Measurements from ENCODE around the gene AKAP3.

Gene AKAP3

GRCh38 chr12:4648501-4649357 lies at the start of gene AKAP3, which contains the start of gene NDUFA9:
TSS of gene AKAP3 (minus strand) at chr12:4649051. CDS start at chr12:4638196, 10,855 bp downstream.
TSS of gene NDUFA9 (plus strand) at chr12:4649114. CDS start at chr12:4649127, 13 bp downstream.
- peak; percentile 89 for FAIRE-seq

- FAIRE-seq = no peak
Observed at GRCh38 chr12:4690760-4691159, 41.9 kb upstream of the AKAP3 start.

- FAIRE-seq = no peak
Observed at GRCh38 chr12:4685317-4685716, 36.5 kb upstream of the AKAP3 start.

GRCh38 chr12:4681732-4682131 lies 32.9 kb upstream of the AKAP3 start:
- FAIRE-seq = no peak

- no peak for FAIRE-seq
Observed at GRCh38 chr12:4679711-4680110, 30.9 kb upstream of the AKAP3 start.

- no peak for FAIRE-seq
Observed at GRCh38 chr12:4665236-4665635, 16.4 kb upstream of the AKAP3 start.

GRCh38 chr12:4663971-4664505 lies 15.2 kb upstream of the AKAP3 start:
- no peak for FAIRE-seq

GRCh38 chr12:4653691-4654090 lies 4.8 kb upstream of the AKAP3 start:
- no peak for FAIRE-seq

GRCh38 chr12:4653257-4653656 lies 4.4 kb upstream of the AKAP3 start:
- FAIRE-seq = no peak

- FAIRE-seq = no peak
Observed at GRCh38 chr12:4649358-4649661, 459 bp upstream of the AKAP3 start.

- no peak for FAIRE-seq
Observed at GRCh38 chr12:4648104-4648500, 749 bp downstream of the AKAP3 start.

- no peak for FAIRE-seq
Observed at GRCh38 chr12:4645023-4645422, 3.8 kb downstream of the AKAP3 start.

GRCh38 chr12:4643747-4644146 lies 5.1 kb downstream of the AKAP3 start:
- FAIRE-seq = no peak

GRCh38 chr12:4630262-4630661 lies 18.6 kb downstream of the AKAP3 start:
- FAIRE-seq = no peak

- FAIRE-seq = no peak
Observed at GRCh38 chr12:4628406-4628805, 20.4 kb downstream of the AKAP3 start.

- no peak for FAIRE-seq
Observed at GRCh38 chr12:4626543-4626942, 22.3 kb downstream of the AKAP3 start.

GRCh38 chr12:4621511-4621910 lies 27.3 kb downstream of the AKAP3 start:
- no peak for FAIRE-seq

- FAIRE-seq = no peak
Observed at GRCh38 chr12:4615667-4616066, 33.2 kb downstream of the AKAP3 start.

- no peak for FAIRE-seq
Observed at GRCh38 chr12:4610481-4610880, 38.4 kb downstream of the AKAP3 start.

- no peak for FAIRE-seq
Observed at GRCh38 chr12:4609071-4609470, 39.8 kb downstream of the AKAP3 start.

- FAIRE-seq = no peak
Observed at GRCh38 chr12:4607056-4607455, 41.8 kb downstream of the AKAP3 start.

- peak; percentile 54 for FAIRE-seq
Observed at GRCh38 chr12:4604684-4605193, 44.1 kb downstream of the AKAP3 start.

GRCh38 chr12:4603946-4604345 lies 44.9 kb downstream of the AKAP3 start:
- no peak for FAIRE-seq

- no peak for FAIRE-seq
Observed at GRCh38 chr12:4603421-4603820, 45.4 kb downstream of the AKAP3 start.

- FAIRE-seq = no peak
Observed at GRCh38 chr12:4595881-4596280, 53.0 kb downstream of the AKAP3 start.

Measured in TTC549 (cell line).